SK-N-SH (cell line): ENCODE data around the gene KCNJ10. TPM values are rescaled to one million over a fixed set of nuclear protein-coding genes. Genes with fewer than 3 reads are reported as not detected.

Experiments used
- CTCF ChIA-PET: fragments of 300-600, 350-600 bp; formaldehyde crosslinking; extraction: SDS; loops from one replicate; lab custom pipeline; 2021; lab: Yijun Ruan, JAX
- POLR2A ChIA-PET: fragments of 350-600 bp; sonication (Branson Sonifier 250); formaldehyde crosslinking; extraction: SDS; loops from one replicate; lab custom pipeline; 2020; ENCODE audit warnings: antibody characterized with exemption, inconsistent platforms; lab: Yijun Ruan, JAX
- DNase-seq: peaks from one replicate; pipeline ENCODE4 v3.0.0; 2012
- H2AFZ ChIP-seq: fragments of 200-600 bp; sonication (generic); 2 replicates; pipeline ENCODE4 v1.8.1; 2016; ENCODE audit warnings: antibody characterized with exemption, mild to moderate bottlenecking, low read depth
- H3F3A ChIP-seq: fragments of 200-600 bp; sonication (generic); replicated peaks from 2 replicates; pipeline ENCODE3; 2016; ENCODE audit warnings: antibody characterized with exemption, mild to moderate bottlenecking; ENCODE audit not compliant: insufficient read depth
- H3K27ac ChIP-seq, 2 experiments: fragments of 200-500 bp in 1 of 2; fragments of 200-600 bp in 1 of 2; sonication (Bioruptor generic) in 1 of 2; sonication (generic), shearing (Covaris generic) in 1 of 2; 2 replicates each; pipeline versions ENCODE4 v1.5.1 to v1.6.1; 2014 to 2016; ENCODE audit warnings: low read depth in 2 of 2, inconsistent platforms in 1 of 2, low read length in 1 of 2, mild to moderate bottlenecking in 1 of 2, mixed read lengths in 1 of 2
- H3K27me3 ChIP-seq: fragments of 200-600 bp; sonication (generic), shearing (Covaris generic); 2 replicates; pipeline ENCODE4 v1.6.1; 2016; ENCODE audit warnings: mixed run types; ENCODE audit not compliant: insufficient read depth
- H3K36me3 ChIP-seq, 2 experiments: fragments of 200-500 bp in 1 of 2; fragments of 200-600 bp in 1 of 2; sonication (Bioruptor generic) in 1 of 2; sonication (generic) in 1 of 2; replicated peaks in 1 of 2; 2 replicates each; pipeline versions ENCODE3 to v1.5.1; 2014 to 2016; ENCODE audit warnings: low read length in 1 of 2, mild to moderate bottlenecking in 1 of 2; ENCODE audit not compliant: insufficient read depth in 2 of 2, control insufficient read depth in 1 of 2
- H3K4me1 ChIP-seq, 2 experiments: fragments of 200-500 bp in 1 of 2; fragments of 200-600 bp in 1 of 2; sonication (Bioruptor generic) in 1 of 2; sonication (generic), shearing (Covaris generic) in 1 of 2; 2 replicates each; pipeline versions ENCODE4 v1.5.1 to v1.6.1; 2014 to 2016; ENCODE audit warnings: low read depth in 1 of 2, low read length in 1 of 2, mixed run types in 1 of 2; ENCODE audit not compliant: insufficient read depth in 2 of 2, control insufficient read depth in 1 of 2
- H3K4me2 ChIP-seq: fragments of 200-600 bp; sonication (generic), shearing (Covaris generic); 2 replicates; pipeline ENCODE4 v1.6.1; 2017; ENCODE audit warnings: mixed run types
- H3K4me3 ChIP-seq, 2 experiments: fragments of 200-500 bp in 1 of 2; fragments of 200-600 bp in 1 of 2; sonication (Bioruptor generic) in 1 of 2; sonication (generic), shearing (Covaris generic) in 1 of 2; 2 replicates each; pipeline versions ENCODE4 v1.5.1 to v1.8.1; 2014 to 2016; ENCODE audit warnings: low read depth in 2 of 2, inconsistent platforms in 1 of 2, low read length in 1 of 2, mild to moderate bottlenecking in 1 of 2, mixed read lengths in 1 of 2, moderate library complexity in 1 of 2
- H3K79me2 ChIP-seq: fragments of 200-600 bp; sonication (generic); 2 replicates; pipeline ENCODE4 v1.8.1; 2017; ENCODE audit warnings: mild to moderate bottlenecking; ENCODE audit not compliant: insufficient read depth
- H3K9ac ChIP-seq: fragments of 200-600 bp; sonication (generic); 2 replicates; pipeline ENCODE4 v1.6.1; 2017; ENCODE audit warnings: mixed run types
- H3K9me2 ChIP-seq: fragments of 200-600 bp; sonication (generic); 2 replicates; pipeline ENCODE4 v1.6.1; 2017; ENCODE audit warnings: mixed run types
- H3K9me3 ChIP-seq: fragments of 200-600 bp; sonication (generic); 2 replicates; pipeline ENCODE4 v1.6.1; 2017; ENCODE audit warnings: mixed run types, mild to moderate bottlenecking, moderate library complexity
- H4K20me1 ChIP-seq: fragments of 200-600 bp; sonication (generic); 2 replicates; pipeline ENCODE4 v1.6.1; 2017; ENCODE audit warnings: mild to moderate bottlenecking, mixed run types; ENCODE audit not compliant: insufficient read depth
- EZH2phosphoT487 ChIP-seq: fragments of 200-600 bp; sonication (generic); IDR thresholded peaks from 2 replicates; pipeline ENCODE4 v1.6.1; 2017; ENCODE audit warnings: low read depth, mixed run types, mild to moderate bottlenecking, antibody characterized with exemption, moderate library complexity, borderline replicate concordance
- FOXJ3 ChIP-seq: sonication (generic); formaldehyde crosslinking; IDR thresholded peaks from 2 replicates; pipeline ENCODE4 v1.5.1; 2020; ENCODE audit warnings: mild to moderate bottlenecking, missing genetic modification reagents
- MXI1 ChIP-seq: IDR thresholded peaks from 2 replicates; pipeline ENCODE4 v1.6.1; 2012; ENCODE audit warnings: mild to moderate bottlenecking, low read depth, low read length, improper control_type of control experiment
- NRF1 ChIP-seq: IDR thresholded peaks from 2 replicates; pipeline ENCODE4 v1.6.1; 2012; ENCODE audit warnings: low read depth, mild to moderate bottlenecking, low read length
- POLR2AphosphoS5 ChIP-seq: IDR thresholded peaks from 2 replicates; pipeline ENCODE4 v1.6.1; 2012; ENCODE audit warnings: low read depth, low read length
- RXRA ChIP-seq: IDR thresholded peaks from 2 replicates; pipeline ENCODE4 v1.4.0; 2012; ENCODE audit warnings: low read depth, mild to moderate bottlenecking, borderline replicate concordance
- SIN3A ChIP-seq: IDR thresholded peaks from 2 replicates; pipeline ENCODE4 v1.6.1; 2012; ENCODE audit warnings: low read depth, mild to moderate bottlenecking, low read length, moderate library complexity, borderline replicate concordance
- TCF12 ChIP-seq: IDR thresholded peaks from 2 replicates; pipeline ENCODE4 v1.4.0; 2012
- YY1 ChIP-seq: IDR thresholded peaks from 2 replicates; pipeline ENCODE4 v1.4.0; 2012; ENCODE audit warnings: low read depth, mild to moderate bottlenecking
- WGBS: methylation state at CpG from one replicate; pipeline ENCODE4 v1.1.6; 2017; ENCODE audit warnings: low lambda C conversion rate; 5-methylcytosine and 5-hydroxymethylcytosine counted together
- polyA plus RNA-seq, 3 experiments: library from polyadenylated mRNA; depleted of rRNA; stranded (reverse); fragments of >200 nt; gene quantifications; 2 replicates each; pipeline ENCODE4 v1.2.3, GENCODE V29; 2012
- TF ChIP-seq, protein P1 (sequence below): fragments of 200-600 bp; sonication (generic); IDR thresholded peaks from 2 replicates; pipeline ENCODE4 v1.6.1; 2017; ENCODE audit warnings: antibody characterized with exemption, mild to moderate bottlenecking, moderate library complexity
- TF ChIP-seq, protein P2 (sequence below): fragments of 150-350 bp; IDR thresholded peaks from 2 replicates; pipeline ENCODE4 v1.6.1; 2017; ENCODE audit warnings: antibody characterized with exemption, low read length, low read depth, borderline replicate concordance
- TF ChIP-seq, protein P3 (sequence below): IDR thresholded peaks from 2 replicates; pipeline ENCODE4 v1.4.0; 2012; ENCODE audit warnings: low read depth, borderline replicate concordance
- TF ChIP-seq, protein P4 (sequence below): IDR thresholded peaks from 2 replicates; pipeline ENCODE4 v1.6.1; 2012; ENCODE audit warnings: mild to moderate bottlenecking, low read depth, low read length, moderate library complexity

Gene KCNJ10
- polyA plus RNA-seq, 1 of the 3 experiments (the other 2 are of a cell fraction): not detected

DNA sequence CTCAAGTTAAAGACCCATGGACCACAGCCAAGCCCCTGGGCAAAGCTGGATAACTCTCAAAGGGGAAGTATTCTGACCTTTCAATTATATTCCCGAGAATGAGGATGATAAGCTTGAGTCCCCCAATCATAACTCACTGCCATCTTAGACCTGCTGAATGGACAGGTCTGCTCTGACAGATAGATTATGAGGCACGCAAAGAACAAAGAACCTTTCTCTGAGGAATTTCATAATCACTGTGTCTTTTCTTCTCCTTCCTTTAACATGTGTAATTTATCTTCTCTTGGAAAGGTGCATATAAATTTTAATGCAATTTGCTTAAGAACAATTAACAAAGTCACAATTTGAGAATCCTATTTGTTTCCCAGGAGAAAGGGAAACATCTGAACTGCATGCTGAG lies 60.2 kb downstream of the KCNJ10 start:
- Histone ChIP-seq H3K9me3 (no peaks in the 10 kb centered on the region), H4K20me1 (no peaks in the 10 kb centered on the region), H3K9me2 (no peaks in the 10 kb centered on the region; the same call in 1 of the 2 replicates), H3K27me3 (peaks cover 8% of the 10 kb centered on the region; the same call in 1 of the 2 replicates), H3K27ac (no peak overlapping the region), H3F3A (peaks cover 5% of the 10 kb centered on the region), H3K79me2 (no peaks in the 10 kb centered on the region), H3K36me3 (no peaks in the 10 kb centered on the region), H2AFZ (no peak overlapping the region), H3K9ac (no peak overlapping the region), H3K4me1 (no peaks in the 10 kb centered on the region), H3K4me3 (no peak overlapping the region), H3K4me2 (no peak overlapping the region)
- 24% methylated on average over 2 of the region's 2 CpGs for WGBS
- ChIA-PET CTCF (interaction anchor here (1.1 to 12.0 kb wide), 6 partner anchors 8 to 123 kb away, joined by 3 to 460 read pairs (median 58); partner anchors contain the start of gene TAGLN2), POLR2A (no interaction called here)
- DNase-seq: no peak
- TF ChIP-seq POLR2AphosphoS5 (no peak), TCF12 (no peak), MXI1 (no peak), YY1 (no peak), SIN3A (no peak), NRF1 (no peak)
- TF ChIP-seq, protein P1, sequence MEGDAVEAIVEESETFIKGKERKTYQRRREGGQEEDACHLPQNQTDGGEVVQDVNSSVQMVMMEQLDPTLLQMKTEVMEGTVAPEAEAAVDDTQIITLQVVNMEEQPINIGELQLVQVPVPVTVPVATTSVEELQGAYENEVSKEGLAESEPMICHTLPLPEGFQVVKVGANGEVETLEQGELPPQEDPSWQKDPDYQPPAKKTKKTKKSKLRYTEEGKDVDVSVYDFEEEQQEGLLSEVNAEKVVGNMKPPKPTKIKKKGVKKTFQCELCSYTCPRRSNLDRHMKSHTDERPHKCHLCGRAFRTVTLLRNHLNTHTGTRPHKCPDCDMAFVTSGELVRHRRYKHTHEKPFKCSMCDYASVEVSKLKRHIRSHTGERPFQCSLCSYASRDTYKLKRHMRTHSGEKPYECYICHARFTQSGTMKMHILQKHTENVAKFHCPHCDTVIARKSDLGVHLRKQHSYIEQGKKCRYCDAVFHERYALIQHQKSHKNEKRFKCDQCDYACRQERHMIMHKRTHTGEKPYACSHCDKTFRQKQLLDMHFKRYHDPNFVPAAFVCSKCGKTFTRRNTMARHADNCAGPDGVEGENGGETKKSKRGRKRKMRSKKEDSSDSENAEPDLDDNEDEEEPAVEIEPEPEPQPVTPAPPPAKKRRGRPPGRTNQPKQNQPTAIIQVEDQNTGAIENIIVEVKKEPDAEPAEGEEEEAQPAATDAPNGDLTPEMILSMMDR: no peak
- TF ChIP-seq, protein P2, sequence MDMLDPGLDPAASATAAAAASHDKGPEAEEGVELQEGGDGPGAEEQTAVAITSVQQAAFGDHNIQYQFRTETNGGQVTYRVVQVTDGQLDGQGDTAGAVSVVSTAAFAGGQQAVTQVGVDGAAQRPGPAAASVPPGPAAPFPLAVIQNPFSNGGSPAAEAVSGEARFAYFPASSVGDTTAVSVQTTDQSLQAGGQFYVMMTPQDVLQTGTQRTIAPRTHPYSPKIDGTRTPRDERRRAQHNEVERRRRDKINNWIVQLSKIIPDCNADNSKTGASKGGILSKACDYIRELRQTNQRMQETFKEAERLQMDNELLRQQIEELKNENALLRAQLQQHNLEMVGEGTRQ: no peak
- TF ChIP-seq, protein P3, sequence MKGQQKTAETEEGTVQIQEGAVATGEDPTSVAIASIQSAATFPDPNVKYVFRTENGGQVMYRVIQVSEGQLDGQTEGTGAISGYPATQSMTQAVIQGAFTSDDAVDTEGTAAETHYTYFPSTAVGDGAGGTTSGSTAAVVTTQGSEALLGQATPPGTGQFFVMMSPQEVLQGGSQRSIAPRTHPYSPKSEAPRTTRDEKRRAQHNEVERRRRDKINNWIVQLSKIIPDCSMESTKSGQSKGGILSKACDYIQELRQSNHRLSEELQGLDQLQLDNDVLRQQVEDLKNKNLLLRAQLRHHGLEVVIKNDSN: no peak

DNA sequence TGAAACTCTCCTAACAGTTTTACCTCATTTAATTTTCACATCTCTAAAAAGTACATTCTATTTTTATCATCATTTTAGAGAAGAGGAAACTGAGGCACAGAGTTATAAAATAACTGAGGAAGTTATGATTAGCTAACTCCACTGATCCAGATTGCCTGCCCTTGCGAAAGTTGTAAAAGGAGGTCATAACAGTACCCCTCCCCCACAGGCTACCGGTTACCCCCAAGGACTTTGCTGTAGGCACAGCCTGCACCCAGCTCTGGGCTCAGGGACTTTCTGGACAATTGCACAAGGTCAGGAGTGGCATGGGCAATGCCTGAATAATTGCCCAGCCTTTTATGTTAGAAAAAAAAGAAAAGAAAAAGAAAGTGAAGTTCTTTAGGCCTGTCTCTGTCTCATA lies 60.9 kb downstream of the KCNJ10 start:
- Histone ChIP-seq H3K9ac (no peak overlapping the region), H3K36me3 (no peaks in the 10 kb centered on the region), H3F3A (peaks cover 5% of the 10 kb centered on the region), H3K4me1 (no peaks in the 10 kb centered on the region), H3K9me3 (no peaks in the 10 kb centered on the region), H3K27ac (no peak overlapping the region)
- CTCF ChIA-PET: interaction anchor here (0.6 to 12.0 kb wide), 10 partner anchors 9 to 211 kb away, joined by 3 to 460 read pairs (median 46); partner anchors contain the start of genes SLAMF9 and TAGLN2
- no peak for TF ChIP-seq RXRA
- no peak for TF ChIP-seq FOXJ3
- no peak for TF ChIP-seq EZH2phosphoT487
- TF ChIP-seq, protein P4, sequence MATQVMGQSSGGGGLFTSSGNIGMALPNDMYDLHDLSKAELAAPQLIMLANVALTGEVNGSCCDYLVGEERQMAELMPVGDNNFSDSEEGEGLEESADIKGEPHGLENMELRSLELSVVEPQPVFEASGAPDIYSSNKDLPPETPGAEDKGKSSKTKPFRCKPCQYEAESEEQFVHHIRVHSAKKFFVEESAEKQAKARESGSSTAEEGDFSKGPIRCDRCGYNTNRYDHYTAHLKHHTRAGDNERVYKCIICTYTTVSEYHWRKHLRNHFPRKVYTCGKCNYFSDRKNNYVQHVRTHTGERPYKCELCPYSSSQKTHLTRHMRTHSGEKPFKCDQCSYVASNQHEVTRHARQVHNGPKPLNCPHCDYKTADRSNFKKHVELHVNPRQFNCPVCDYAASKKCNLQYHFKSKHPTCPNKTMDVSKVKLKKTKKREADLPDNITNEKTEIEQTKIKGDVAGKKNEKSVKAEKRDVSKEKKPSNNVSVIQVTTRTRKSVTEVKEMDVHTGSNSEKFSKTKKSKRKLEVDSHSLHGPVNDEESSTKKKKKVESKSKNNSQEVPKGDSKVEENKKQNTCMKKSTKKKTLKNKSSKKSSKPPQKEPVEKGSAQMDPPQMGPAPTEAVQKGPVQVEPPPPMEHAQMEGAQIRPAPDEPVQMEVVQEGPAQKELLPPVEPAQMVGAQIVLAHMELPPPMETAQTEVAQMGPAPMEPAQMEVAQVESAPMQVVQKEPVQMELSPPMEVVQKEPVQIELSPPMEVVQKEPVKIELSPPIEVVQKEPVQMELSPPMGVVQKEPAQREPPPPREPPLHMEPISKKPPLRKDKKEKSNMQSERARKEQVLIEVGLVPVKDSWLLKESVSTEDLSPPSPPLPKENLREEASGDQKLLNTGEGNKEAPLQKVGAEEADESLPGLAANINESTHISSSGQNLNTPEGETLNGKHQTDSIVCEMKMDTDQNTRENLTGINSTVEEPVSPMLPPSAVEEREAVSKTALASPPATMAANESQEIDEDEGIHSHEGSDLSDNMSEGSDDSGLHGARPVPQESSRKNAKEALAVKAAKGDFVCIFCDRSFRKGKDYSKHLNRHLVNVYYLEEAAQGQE: no peak
- TF ChIP-seq, all 33 proteins: peak for 0
- Histone ChIP-seq H4K20me1 (no peaks in the 10 kb centered on the region), H3K79me2 (no peaks in the 10 kb centered on the region), H3K9me2 (no peaks in the 10 kb centered on the region; the same call in 1 of the 2 replicates), H3K27me3 (peaks cover 8% of the 10 kb centered on the region; the same call in 1 of the 2 replicates), H3K4me3 (no peak overlapping the region), H3K4me2 (no peak overlapping the region), H2AFZ (no peak overlapping the region)
- 51% methylated on average over 2 of the region's 2 CpGs for WGBS
- no peak for DNase-seq
- POLR2A ChIA-PET: no interaction called here
